Measurements from ENCODE around the gene DIPK2A.

GRCh38 chr3:143973259-143974021 lies 1.8 kb downstream of the DIPK2A start:
- TF ChIP-seq, protein P1, sequence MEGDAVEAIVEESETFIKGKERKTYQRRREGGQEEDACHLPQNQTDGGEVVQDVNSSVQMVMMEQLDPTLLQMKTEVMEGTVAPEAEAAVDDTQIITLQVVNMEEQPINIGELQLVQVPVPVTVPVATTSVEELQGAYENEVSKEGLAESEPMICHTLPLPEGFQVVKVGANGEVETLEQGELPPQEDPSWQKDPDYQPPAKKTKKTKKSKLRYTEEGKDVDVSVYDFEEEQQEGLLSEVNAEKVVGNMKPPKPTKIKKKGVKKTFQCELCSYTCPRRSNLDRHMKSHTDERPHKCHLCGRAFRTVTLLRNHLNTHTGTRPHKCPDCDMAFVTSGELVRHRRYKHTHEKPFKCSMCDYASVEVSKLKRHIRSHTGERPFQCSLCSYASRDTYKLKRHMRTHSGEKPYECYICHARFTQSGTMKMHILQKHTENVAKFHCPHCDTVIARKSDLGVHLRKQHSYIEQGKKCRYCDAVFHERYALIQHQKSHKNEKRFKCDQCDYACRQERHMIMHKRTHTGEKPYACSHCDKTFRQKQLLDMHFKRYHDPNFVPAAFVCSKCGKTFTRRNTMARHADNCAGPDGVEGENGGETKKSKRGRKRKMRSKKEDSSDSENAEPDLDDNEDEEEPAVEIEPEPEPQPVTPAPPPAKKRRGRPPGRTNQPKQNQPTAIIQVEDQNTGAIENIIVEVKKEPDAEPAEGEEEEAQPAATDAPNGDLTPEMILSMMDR (IDR thresholded peaks at IDR 0.05 in 8 of 11, conservative IDR thresholded peaks at IDR 0.05 in 3 of 11): no peak
- peak in 1 of 3 donors; percentile 5 for TF ChIP-seq POLR2A (IDR thresholded peaks at IDR 0.05)
